Testis (tissue), 3 donors: ENCODE results near the gene GABRB1. TPM values are rescaled to one million over a fixed set of nuclear protein-coding genes. Genes with fewer than 3 reads are reported as not detected.

ENCODE experiments used
- DNase-seq: peaks from one replicate; pipeline ENCODE4 v3.0.0-alpha.2; 2019
- H3K27ac ChIP-seq, 2 donors: fragments of 200-600 bp; sonication (generic); one replicate each; pipeline ENCODE4 v1.5.1; 2019
- H3K27me3 ChIP-seq: fragments of 200-600 bp; sonication (generic); one replicate; pipeline ENCODE4 v1.5.1; 2019
- H3K36me3 ChIP-seq: fragments of 200-600 bp; sonication (generic); one replicate; pipeline ENCODE4 v1.5.1; 2017; ENCODE audit warnings: low read depth; ENCODE audit errors: missing control alignments
- H3K4me1 ChIP-seq: fragments of 200-600 bp; sonication (generic); one replicate; pipeline ENCODE4 v1.5.1; 2019
- H3K4me3 ChIP-seq, 2 donors: fragments of 200-600 bp; sonication (generic); one replicate each; pipeline ENCODE4 v1.5.1; 2017 to 2019
- H3K9me3 ChIP-seq: fragments of 200-600 bp; sonication (generic); one replicate; pipeline ENCODE4 v1.5.1; 2017
- CTCF ChIP-seq, 3 experiments: fragments of 450-650 bp in 2 of 3; fragments of 200-600 bp in 1 of 3; sonication (generic) in 1 of 3; IDR thresholded peaks; one replicate each; pipeline ENCODE4 v1.5.1; 2016 to 2019; ENCODE audit warnings: antibody characterized with exemption in 3 of 3, mild to moderate bottlenecking in 2 of 3, moderate library complexity in 1 of 3
- POLR2A ChIP-seq: fragments of 450-650 bp; IDR thresholded peaks from one replicate; pipeline ENCODE4 v1.6.1; 2017; ENCODE audit warnings: antibody characterized with exemption, mild to moderate bottlenecking, moderate library complexity
- WGBS, 2 donors: methylation state at CpG; one replicate each; pipeline ENCODE4 v1.1.5; 2018; 5-methylcytosine and 5-hydroxymethylcytosine counted together
- intact Hi-C: fragments of 100-400 bp; cut with DNase I; formaldehyde crosslinking; loops from one replicate; pipeline ENCODE4 v1.15.1; 2023; ENCODE audit warnings: low total_unique reads
- polyA plus RNA-seq: library from polyadenylated mRNA; stranded (reverse); fragments of 350-450 nt; fragmentation: Illumina TruSeq; extraction: RNeasy Lipid Tissue Mini Kit (QIAGEN cat#74804); gene quantifications from one replicate; pipeline ENCODE4 v1.2.3, GENCODE V29; 2014; ENCODE audit warnings: low read depth, low replicate concordance; ENCODE audit not compliant: insufficient read depth
- total RNA-seq, 2 donors: library from RNA; depleted of rRNA; stranded (reverse); fragments of >200 nt; gene quantifications; one replicate each; pipeline ENCODE4 v1.2.3, GENCODE V29; 2016

The GABRB1 gene
- total and polyA plus RNA-seq, 3 donors from 2014 or later: 0.50 to 0.87 TPM; not detected in 1

GRCh38 chr4:47406408-47406807 lies 375.0 kb downstream of the GABRB1 start:
- no peaks in the 10 kb centered on the region for H3K27me3 ChIP-seq
- 78 to 97% methylated on average over 2 of the region's 2 CpGs for whole genome bisulfite sequencing, 2 donors
- DNase-seq: no peak
- intact Hi-C loops: no loop called here
- no peak overlapping the region for H3K27ac ChIP-seq
- no peak overlapping the region for H3K4me3 ChIP-seq
- no peaks in the 10 kb centered on the region for H3K9me3 ChIP-seq
- no peaks in the 10 kb centered on the region for H3K36me3 ChIP-seq
- no peaks in the 10 kb centered on the region for H3K4me1 ChIP-seq
- TF ChIP-seq POLR2A (no peak), CTCF (IDR thresholded peaks at IDR 0.05) (no peak)

GRCh38 chr4:47410271-47410670 lies 378.9 kb downstream of the GABRB1 start:
- Histone ChIP-seq H3K9me3 (no peaks in the 10 kb centered on the region), H3K4me3 (no peak overlapping the region), H3K27ac (no peak overlapping the region), H3K4me1 (no peaks in the 10 kb centered on the region), H3K27me3 (no peaks in the 10 kb centered on the region), H3K36me3 (no peaks in the 10 kb centered on the region)
- TF ChIP-seq POLR2A (no peak), CTCF (IDR thresholded peaks at IDR 0.05) (no peak)
- intact Hi-C loops: no loop called here
- DNase-seq: no peak
- 83 to 85% methylated on average over 1 of the region's 1 CpG for WGBS, 2 donors

- Histone ChIP-seq H3K4me1 (no peaks in the 10 kb centered on the region), H3K27ac (no peak overlapping the region), H3K27me3 (no peaks in the 10 kb centered on the region), H3K9me3 (no peaks in the 10 kb centered on the region), H3K4me3 (no peak overlapping the region), H3K36me3 (no peaks in the 10 kb centered on the region)
- no peak for DNase-seq
- 40 to 47% methylated on average over 2 of the region's 2 CpGs for WGBS, 2 donors
- no peak for TF ChIP-seq CTCF (IDR thresholded peaks at IDR 0.05)
- TF ChIP-seq POLR2A: no peak
- intact Hi-C loops: no loop called here
Measured at GRCh38 chr4:47413521-47413920, 382.2 kb downstream of the GABRB1 start.

GRCh38 chr4:47415719-47416118 lies 384.4 kb downstream of the GABRB1 start:
- H3K27ac ChIP-seq: no peak overlapping the region
- no peaks in the 10 kb centered on the region for H3K36me3 ChIP-seq
- H3K9me3 ChIP-seq: no peaks in the 10 kb centered on the region
- no peaks in the 10 kb centered on the region for H3K27me3 ChIP-seq
- no peak overlapping the region for H3K4me3 ChIP-seq
- no peak for DNase-seq
- intact Hi-C loops: no loop called here
- H3K4me1 ChIP-seq: no peaks in the 10 kb centered on the region
- no peak for TF ChIP-seq POLR2A
- no peak for TF ChIP-seq CTCF (IDR thresholded peaks at IDR 0.05)

GRCh38 chr4:47418147-47418546 lies 386.8 kb downstream of the GABRB1 start:
- Histone ChIP-seq H3K4me1 (no peaks in the 10 kb centered on the region), H3K36me3 (no peaks in the 10 kb centered on the region), H3K9me3 (no peaks in the 10 kb centered on the region), H3K27me3 (no peaks in the 10 kb centered on the region), H3K27ac (no peak overlapping the region), H3K4me3 (no peak overlapping the region)
- WGBS, 2 donors: 43 to 82% methylated on average over 2 of the region's 2 CpGs
- DNase-seq: no peak
- intact Hi-C loops: no loop called here
- no peak for TF ChIP-seq CTCF (IDR thresholded peaks at IDR 0.05)
- TF ChIP-seq POLR2A: no peak
